Stimulated activated CD4-positive, alpha-beta T cell treated with anti-CD3 and anti-CD28 coated beads, Interleukin-1b, Interleukin-23, amount 100 ng/mL, for 4 hours (primary cell): Measurements from ENCODE around the gene SPSB4.

Source experiments
- DNase-seq, 2 donors: peaks; one replicate each; pipeline ENCODE4 v3.0.0-alpha.2; 2020; ENCODE audit warnings: low read depth in 2 of 2

SPSB4 gene

DNA sequence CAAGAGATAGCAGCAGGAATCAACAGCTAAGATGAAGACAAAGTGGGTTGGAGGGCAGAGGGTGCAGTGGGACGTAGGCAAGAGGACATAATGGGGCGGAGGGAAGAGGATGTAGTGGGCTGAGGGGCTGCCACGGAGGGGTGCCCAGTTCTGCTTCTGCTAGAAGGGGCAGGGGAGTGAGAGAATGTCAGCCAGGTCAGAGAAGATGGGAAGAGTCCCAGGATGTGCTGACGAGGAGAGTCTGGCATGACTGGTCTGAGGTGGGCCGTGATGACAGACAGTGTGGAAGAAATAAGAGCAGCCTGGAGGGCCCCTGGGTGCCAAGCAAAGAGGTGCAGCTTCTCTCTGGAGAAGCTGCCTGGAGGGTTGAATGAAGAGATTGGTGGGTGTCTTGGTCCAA is 4.0 kb downstream of the SPSB4 start:
- no peak for DNase-seq

DNA sequence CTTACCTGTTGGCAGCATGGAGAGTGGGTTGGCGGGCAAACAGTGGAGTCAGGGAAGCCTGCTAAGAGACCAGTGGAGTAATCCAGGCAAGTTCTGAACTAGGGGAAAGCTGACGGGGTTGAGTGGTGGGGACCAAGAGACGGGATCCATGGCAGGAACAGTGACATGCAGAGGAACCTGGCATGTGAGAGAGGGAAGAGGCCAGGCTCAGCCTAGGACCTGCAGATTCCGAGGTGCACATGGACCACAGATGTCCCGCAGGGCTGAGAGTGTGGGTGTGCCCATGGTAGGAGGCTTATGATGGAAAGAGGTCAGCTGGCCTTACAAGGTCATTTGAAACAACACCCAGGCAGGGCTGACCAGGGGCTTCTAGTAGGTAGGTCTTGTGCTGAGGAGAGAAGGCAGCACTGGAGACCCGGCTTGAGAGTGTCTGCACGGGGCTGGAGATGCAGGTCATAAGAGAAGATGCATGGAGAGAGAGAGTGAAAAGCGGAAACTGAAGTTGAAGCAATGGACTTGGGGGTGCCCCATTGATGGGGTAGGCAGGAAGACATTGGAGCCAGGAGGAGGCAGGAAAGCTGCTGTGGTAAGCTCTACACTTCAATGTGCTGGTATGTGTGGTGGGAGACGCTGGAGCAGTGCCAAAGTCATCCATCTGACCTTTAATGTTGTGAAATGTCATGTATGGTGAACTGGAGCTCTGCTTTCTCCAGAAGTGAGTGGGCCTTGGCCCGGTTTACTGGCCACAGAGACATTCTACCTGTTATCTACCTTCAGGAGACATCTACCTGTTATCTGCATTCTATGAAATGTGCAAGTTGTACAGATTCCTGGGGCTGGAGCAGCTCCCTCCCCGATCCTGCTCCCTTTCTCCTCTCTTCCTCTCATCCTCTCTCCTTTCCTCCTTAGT is 4.6 kb downstream of the SPSB4 start:
- DNase-seq: no peak

- no peak for DNase-seq
Observed at GRCh38 chr3:141056751-141057171, 5.6 kb downstream of the SPSB4 start.

DNA sequence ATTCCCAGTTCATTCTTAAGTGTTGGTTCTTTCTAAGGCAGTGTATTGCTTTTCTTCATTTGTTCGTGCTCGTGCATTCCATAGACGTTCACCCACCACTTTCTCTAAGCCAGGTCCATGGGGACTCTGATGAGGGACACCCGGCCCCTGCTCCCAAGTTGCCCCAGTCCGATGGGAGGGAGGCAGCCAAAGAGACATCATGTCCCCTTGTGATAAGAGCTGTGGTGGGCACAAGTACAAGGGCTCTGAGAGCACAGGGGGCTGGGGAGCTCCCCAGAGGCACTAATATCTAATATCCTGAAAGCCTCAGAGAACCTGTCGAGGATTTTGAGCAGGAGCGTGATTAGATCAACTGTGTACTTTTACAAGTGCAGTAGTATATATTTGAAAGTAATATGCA is 6.3 kb downstream of the SPSB4 start:
- no peak for DNase-seq

DNA sequence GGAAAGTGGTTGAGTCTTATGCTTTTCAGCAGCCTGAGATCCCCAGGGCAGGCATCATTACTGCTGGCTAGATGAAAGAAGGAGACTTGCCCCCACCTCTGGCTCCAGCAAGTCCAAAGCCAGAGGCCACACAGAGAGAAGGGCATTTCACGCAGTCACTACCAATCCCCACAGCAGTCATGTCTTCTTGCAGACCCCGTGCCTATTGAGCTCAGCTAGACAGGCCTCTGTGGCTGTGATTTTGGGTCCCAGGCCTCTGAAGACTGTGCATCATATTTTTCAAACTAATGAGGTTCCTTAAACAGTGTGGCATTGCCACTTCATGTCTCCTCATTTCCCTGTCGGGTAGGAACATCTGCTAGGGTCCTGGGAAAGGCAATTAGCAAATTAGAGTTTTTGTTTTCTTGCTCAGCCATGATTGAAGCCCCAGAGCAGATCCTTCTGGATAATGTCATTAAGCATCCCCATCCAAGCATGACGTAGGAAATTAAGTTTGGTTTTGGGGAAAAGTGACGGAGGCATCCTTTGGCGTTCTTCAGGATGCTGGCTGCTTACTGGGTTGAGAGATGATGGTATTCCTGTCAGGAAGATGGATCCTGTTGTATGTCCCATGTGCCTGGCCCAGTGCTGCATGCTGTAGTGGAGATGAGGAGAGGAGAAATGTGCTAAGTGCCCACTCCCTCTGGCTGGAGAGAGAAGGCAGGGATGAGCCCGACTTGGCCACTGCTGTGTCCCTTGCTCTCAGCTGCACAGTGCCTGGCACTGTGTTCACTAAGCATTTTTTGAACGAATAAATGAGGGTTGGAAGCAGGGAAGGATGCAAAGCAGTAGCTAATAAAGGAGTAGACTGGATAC is 7.0 kb downstream of the SPSB4 start:
- DNase-seq: no peak

GRCh38 chr3:141058996-141059395 is 7.8 kb downstream of the SPSB4 start:
- DNase-seq: no peak

DNA sequence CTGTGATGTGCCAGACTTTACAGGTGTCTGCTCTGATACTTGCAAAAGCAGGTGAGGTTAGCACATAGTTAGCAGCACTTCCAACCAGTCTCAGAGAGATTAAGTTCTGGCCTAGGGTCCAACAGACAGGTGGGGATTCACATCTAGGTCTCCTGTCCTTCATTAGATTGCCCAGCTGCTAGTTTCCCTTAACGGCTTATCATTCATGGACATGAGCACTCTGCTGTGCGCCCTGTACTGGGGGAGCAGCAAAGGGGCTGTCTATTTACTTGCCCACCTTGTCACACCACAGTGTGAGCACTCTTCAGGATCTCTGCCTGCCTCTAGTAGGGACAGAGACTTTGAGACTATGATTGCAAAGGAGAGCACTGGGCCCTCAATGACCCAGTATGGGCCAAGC is 8.7 kb downstream of the SPSB4 start:
- no peak for DNase-seq

DNA sequence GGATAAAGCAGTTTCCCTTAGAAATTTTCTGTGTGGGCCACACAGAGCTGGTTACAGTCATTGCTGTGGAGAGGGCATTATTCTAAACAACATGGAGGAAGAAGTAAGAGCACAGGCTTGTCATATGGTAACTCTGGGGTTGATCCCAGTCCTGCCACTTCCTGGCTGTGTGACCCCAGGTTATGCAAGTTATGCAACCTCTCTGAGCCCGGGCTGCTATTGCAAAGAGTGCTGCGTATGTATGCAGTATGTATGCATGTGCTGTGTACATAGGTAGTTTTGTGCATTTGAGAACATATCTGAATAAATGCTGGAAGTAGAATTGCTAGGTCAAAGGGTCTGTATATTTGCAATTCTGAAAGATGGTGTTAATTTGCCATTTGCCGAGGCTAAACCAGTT is 9.2 kb downstream of the SPSB4 start:
- DNase-seq: no peak

- no peak for DNase-seq
Observed at GRCh38 chr3:141063831-141064230, 12.7 kb downstream of the SPSB4 start.

DNA sequence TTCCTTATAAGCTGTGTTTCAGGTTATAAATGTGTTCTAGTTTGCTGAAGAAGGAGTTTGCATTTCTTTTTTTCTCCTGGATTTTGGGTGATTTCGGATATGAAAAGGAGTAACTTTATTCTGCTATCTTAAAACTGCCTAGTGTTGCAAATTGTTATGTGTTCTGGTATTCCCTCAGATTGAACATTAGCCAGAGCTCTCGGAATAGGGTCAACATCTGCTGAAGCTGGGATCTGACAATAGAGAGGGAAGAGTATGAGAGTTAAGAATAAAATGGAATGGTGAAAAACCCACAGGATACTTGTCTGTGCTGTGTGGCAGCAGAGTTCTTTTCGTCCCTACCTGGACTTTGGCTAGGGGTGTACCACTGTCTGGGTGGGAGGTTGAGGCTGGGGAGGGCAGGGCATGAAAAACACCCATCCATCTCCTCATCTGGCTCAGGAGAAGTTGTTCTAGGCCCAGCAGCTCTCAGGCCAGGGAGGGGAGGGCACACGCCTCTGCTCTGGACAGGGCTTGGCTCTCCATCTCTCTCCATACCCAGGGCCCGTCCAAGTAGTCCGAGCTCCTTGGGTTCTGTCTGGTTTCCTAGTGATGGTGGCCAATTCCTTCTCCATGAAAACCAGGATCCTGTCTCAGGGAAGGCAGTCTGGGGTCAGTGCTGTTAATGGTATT is 13.2 kb downstream of the SPSB4 start:
- no peak for DNase-seq

DNA sequence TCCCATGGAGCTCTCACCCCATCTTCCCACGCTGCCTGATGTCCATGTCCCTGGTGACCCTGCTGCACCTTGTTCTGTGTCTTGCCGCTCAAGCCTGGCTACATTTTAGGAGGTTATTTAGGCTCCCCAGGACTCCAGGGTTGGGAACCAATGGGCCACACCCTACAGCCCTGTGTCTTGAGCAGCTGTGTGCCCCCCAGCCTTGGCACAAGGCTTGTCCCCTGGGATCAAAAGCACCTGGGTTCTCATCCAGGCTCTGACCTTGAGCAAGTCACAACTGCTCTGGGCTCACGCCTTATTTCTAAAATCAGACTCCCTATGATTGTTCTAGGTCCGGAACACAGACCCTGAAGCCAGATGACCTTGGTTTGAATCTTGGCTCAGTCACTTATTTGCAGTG is 14.1 kb downstream of the SPSB4 start:
- DNase-seq: no peak

GRCh38 chr3:141065841-141066805 is 15.0 kb downstream of the SPSB4 start:
- no peak for DNase-seq

DNA sequence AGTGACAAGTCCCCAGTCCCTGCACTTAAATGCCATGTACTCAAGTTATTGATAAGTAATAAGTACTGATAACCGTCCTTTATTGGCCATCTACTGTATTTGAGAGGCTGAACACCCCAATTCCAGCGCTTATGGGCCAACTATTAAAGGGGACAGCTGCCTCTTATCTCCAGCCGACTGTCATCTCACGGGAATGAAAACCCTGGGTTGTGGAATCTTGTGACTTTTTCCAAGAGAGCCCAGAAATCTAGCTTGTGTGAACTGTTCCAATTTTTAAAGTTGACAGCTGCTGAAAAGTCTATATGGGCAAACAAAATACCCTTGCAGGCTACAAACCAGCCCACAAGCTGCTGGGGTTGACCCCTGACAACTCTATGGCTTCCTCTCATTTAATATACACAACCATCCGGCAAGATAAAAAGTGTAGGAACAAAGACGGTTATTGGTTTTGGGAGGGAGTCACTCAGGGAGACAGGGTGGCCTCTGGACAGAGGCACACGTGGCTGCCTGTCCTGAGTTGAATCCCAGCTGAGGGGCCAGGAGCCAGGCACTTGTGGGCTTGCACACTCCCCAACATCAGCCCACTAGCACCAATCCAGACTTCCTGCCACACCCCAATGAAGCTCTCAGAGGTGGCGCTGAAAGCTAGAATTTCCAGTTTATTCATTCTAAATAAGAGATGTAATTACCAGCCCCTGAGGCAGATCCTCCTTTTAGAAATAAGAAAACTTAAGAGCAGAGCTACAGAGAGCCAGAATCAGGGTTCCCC is 16.2 kb downstream of the SPSB4 start:
- DNase-seq: no peak

GRCh38 chr3:141070229-141070628 is 19.1 kb downstream of the SPSB4 start:
- DNase-seq: no peak

DNA sequence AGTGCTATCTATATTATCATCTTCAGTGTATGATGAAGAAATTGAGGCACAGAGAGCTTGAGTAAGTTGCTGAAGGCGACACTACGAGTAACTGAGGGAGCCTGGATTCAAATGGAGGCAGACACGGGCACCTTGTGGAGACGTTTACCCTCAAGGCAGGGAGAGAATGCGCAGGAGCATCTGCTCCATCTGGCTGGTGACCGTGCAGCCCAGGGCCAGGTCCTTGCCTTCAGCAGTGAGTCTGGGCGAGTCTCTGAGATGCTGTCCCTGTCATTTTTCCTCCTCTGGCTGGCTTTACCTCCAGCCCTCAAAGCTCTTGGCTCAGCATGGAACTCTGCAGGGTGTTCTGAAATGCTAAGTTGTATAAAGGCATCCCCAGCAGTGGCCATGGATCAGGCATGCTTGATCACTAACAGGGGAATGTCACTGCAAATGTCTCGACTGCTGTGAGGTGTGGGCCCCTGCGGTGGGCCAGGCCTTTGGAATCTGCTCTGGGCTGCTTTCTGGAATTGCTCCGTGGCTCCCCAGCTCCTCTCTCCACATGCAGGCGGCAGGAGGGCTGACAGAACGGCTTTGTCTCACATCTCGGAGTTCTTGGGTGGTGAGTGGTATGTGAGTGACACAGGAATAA is 19.7 kb downstream of the SPSB4 start:
- no peak for DNase-seq

- no peak for DNase-seq
Observed at GRCh38 chr3:141071681-141072260, 20.6 kb downstream of the SPSB4 start.

DNA sequence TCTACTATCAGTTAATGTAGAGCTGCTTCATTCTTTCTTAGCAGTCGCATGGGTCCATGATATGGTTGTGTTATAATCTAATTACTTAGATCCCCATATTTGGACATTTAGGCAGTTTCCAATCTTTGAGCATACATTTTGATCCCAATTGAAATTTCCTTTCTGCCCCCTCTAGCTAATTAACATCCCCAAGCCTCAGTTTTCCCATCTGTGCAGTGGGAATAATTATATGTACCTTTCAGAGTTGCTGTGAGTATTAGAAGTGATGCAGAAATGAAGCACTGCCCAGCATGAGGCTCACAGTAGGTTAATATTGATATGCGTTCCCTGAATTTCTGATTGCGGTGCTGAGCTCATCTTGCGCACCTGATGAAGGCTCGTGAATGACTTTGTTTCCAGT is 21.8 kb downstream of the SPSB4 start:
- no peak for DNase-seq

GRCh38 chr3:141073580-141073979 is 22.4 kb downstream of the SPSB4 start:
- no peak for DNase-seq

DNA sequence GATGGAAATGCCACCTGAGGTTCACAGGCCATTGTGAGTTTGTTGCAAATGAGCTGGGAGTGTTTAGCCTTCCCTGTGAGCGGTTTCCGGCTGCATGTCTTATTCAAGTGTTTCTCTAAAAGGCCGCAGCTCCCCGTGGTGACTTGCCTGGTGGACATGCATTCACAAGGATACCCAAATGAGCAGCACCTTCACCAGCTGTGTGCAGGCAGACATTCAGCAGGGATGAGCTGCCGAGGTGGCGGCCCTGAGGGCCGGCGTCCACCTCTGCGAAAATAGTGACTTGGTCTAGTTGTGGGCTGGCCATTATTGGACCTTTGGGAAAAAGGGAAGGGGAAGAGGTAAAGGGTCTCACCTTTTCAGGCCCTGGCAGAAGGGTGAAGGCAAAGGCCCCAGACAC is 23.4 kb downstream of the SPSB4 start:
- DNase-seq: no peak
